22Rv1 (cell line): ENCODE data around the gene SMIM8.

Experiments used
- H3K27ac ChIP-seq: fragments of 450-650 bp; 2 replicates; pipeline ENCODE4 v1.5.1; 2017
- ZFX ChIP-seq: fragments of 450-650 bp; IDR thresholded peaks from 2 replicates; pipeline ENCODE4 v1.6.1; 2017; ENCODE audit warnings: antibody characterized with exemption, borderline replicate concordance
- TF ChIP-seq, protein P1 (sequence below): fragments of 450-650 bp; IDR thresholded peaks from 2 replicates; pipeline ENCODE4 v1.5.1; 2017; ENCODE audit warnings: mild to moderate bottlenecking

SMIM8 gene

DNA sequence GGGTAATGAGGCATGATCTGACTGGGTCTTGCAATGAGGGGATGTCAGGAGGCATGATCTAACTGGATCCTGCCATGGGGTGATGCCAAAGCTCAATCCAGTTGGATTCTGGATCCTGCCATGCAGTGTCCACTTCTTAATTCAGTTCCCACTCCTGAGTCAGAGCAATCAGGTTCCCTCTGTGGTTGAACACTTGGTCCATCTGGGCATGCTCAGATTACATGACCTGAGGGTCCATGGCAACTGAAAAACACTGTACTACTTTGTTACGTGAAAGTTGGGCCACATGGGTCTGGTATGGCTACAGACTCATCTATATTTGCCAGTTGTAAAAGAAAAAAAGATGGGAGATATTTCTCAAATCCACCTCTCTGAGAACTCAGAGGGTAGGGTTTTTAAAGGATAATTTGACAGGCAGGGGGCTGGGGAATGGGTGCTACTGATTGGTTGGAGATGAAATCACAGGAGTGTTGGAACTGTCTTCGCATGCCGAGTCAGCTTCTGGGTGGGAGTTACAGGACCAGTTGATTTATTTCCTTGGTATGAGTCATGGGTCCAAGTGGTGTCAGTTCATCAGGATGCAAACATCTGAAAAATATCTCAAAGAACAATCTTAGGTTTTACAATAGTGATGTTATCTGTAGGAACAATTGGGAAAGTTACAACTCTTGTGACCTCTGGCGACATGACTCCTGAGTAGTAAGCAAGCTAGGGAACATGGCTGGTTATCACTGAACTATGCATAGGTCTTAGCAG, 43.9 kb downstream of the SMIM8 start:
- no peak for TF ChIP-seq ZFX
- TF ChIP-seq, protein P1, sequence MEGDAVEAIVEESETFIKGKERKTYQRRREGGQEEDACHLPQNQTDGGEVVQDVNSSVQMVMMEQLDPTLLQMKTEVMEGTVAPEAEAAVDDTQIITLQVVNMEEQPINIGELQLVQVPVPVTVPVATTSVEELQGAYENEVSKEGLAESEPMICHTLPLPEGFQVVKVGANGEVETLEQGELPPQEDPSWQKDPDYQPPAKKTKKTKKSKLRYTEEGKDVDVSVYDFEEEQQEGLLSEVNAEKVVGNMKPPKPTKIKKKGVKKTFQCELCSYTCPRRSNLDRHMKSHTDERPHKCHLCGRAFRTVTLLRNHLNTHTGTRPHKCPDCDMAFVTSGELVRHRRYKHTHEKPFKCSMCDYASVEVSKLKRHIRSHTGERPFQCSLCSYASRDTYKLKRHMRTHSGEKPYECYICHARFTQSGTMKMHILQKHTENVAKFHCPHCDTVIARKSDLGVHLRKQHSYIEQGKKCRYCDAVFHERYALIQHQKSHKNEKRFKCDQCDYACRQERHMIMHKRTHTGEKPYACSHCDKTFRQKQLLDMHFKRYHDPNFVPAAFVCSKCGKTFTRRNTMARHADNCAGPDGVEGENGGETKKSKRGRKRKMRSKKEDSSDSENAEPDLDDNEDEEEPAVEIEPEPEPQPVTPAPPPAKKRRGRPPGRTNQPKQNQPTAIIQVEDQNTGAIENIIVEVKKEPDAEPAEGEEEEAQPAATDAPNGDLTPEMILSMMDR = no peak
- no peak overlapping the region for H3K27ac ChIP-seq

DNA sequence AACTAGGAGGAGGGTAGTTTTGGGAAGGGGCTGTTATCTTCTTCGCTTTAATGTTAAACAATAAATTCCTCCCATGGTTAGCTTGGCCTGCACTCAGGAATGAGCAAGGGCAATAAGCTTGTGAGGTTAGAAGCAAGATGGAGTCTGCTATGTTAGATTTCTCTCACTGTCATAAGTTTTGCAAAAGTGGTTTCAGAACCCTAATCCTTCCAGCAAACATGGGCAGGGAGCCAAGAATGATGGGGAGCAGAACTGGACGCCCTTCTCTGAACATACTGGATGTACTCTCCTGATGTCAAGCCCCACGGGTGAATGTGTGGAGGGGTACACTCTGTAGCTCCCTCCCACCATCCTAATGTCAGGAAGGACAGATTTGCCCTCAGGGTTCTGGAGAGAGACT, 44.5 kb downstream of the SMIM8 start:
- no peak overlapping the region for H3K27ac ChIP-seq
- TF ChIP-seq ZFX = no peak
- TF ChIP-seq, protein P1 = no peak

DNA sequence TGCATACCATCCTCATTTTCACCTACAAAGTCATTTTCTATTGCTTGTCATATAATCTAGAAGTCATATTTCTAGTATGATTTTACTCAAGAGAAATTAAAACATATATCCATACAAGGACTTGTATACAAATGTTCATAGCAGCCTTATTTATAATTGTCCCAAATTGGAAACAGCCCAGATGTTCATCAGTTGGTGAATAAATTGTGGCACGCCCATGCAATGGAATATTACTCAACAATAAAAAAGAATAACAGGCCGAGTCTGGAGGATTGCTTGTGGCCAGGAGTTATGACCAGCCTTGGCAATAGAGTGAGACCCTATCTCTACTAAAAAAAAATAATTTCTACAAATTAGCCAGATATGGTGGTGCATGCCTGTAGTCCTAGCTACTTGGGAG, 51.0 kb downstream of the SMIM8 start:
- TF ChIP-seq, protein P1 = no peak
- TF ChIP-seq ZFX = no peak

DNA sequence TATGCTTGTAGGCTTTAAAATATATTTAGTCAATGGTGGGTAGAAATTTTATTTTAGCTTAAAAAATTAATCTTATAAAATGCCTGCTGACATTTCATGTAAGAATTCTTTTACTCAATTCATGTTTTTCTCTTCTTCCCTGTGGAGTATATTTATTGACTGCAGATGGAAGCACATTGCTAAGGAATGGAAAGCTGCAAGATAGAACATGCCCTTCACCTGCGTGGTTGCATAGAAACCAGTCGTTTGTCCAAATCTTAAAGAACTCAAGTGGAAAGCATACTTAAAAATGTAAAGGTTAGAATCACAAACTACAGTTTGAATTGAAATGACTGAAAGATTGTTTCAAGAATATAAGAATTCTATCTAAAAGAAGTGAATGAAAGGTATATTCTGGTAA, 52.9 kb downstream of the SMIM8 start:
- H3K27ac ChIP-seq = no peak overlapping the region
- TF ChIP-seq, protein P1 = no peak
- no peak for TF ChIP-seq ZFX

More for the DNA sequence above, 51.0 kb downstream of the SMIM8 start:
- H3K27ac ChIP-seq = no peak overlapping the region

DNA sequence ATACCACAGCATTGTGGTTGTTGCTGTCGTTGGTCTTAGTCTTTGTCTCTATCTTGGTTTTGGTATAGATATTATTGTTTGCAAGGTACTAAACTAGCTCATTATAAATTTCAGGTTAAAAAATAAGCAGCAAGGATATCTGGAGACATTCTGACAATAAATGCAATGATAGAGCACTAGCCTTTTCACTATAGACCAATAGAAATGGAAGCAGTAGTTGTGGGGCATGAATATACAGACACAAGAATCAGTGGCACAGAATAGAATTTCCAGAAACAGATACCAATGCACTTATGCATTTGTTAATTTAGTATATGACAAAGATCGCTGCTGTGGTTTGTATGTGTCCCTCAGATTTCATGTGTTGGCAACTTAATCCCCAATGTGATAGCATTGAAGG, 54.3 kb downstream of the SMIM8 start:
- TF ChIP-seq ZFX = no peak
- TF ChIP-seq, protein P1 = no peak
- no peak overlapping the region for H3K27ac ChIP-seq

DNA sequence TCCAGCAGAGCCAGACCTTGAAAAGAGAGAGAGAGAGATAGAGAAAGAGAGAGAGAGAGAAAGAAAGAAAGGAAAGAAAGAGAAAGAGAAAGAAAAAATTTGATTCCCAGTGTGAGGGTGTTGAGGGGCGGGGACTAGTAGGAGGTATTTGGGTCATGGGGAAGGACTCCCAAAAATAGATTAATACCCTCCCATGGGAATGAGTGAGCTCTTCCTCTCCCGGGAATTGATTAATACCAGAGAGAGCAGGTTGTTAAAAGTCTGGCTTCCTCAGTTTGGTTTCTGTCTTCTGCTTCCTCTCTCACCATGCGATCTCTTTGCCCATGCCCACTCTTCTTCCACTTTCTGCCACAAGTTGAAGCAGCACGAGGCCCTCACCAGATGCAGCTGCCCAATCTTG, 56.6 kb downstream of the SMIM8 start:
- no peak overlapping the region for H3K27ac ChIP-seq
- no peak for TF ChIP-seq ZFX
- TF ChIP-seq, protein P1 = no peak

DNA sequence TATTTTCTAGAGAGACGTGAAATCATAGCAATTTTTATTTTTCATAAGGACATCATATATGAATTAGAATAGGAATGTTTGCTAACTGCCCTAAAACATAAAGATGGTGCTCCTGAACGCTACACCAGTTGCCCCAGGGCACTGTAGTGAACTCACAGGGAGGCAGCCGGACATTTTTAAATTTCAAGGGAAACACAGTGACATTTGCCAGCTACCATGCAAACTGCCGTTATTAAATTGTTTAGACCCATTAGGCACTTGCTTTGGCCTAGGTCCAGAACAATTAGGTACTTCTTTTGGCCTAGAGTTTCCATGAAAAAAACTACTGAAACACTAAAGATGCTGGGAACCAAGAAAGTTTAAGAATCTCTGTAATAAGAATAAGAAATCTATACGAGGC, 60.5 kb downstream of the SMIM8 start:
- no peak overlapping the region for H3K27ac ChIP-seq
- TF ChIP-seq, protein P1 = no peak
- no peak for TF ChIP-seq ZFX
